SK-N-MC (cell line): ENCODE data around the gene PTBP2.

Experiments used
- EZH2 ChIP-seq: fragments of 200-600 bp; sonication (generic); IDR thresholded peaks from one replicate; pipeline ENCODE4 v1.6.1; 2017; ENCODE audit warnings: antibody characterized with exemption
- FOXP2 ChIP-seq: optimal IDR thresholded peaks from 2 replicates; pipeline ENCODE3; 2011; ENCODE audit warnings: mild to moderate bottlenecking, moderate library complexity; ENCODE audit not compliant: insufficient read depth; ENCODE audit errors: extremely low read length, control extremely low read depth
- POLR2AphosphoS5 ChIP-seq: IDR thresholded peaks from 2 replicates; pipeline ENCODE4 v1.6.1; 2012; ENCODE audit warnings: mild to moderate bottlenecking, low read depth, low read length, borderline replicate concordance

- TF ChIP-seq EZH2 (no peak), POLR2AphosphoS5 (no peak), FOXP2 (no peak)
Observed at GRCh38 chr1:96834986-96835385, 113.4 kb downstream of the PTBP2 start.
